SK-N-MC (cell line): ENCODE measurements around the gene AUTS2.

Experiments used
- EZH2 ChIP-seq: fragments of 200-600 bp; sonication (generic); IDR thresholded peaks from one replicate; pipeline ENCODE4 v1.6.1; 2017; ENCODE audit warnings: antibody characterized with exemption
- POLR2AphosphoS5 ChIP-seq: IDR thresholded peaks from 2 replicates; pipeline ENCODE4 v1.6.1; 2012; ENCODE audit warnings: mild to moderate bottlenecking, low read depth, low read length, borderline replicate concordance

- TF ChIP-seq EZH2 (no peak), POLR2AphosphoS5 (no peak)
These were observed 1103.7 kb downstream of the AUTS2 start for GRCh38 chr7:70701991-70702390.
